ENCODE data around the gene ATP13A3.

The ATP13A3 gene

GRCh38 chr3:194382196-194382891 is 104.5 kb downstream of the ATP13A3 start:
- Histone ChIP-seq H3K4me3 (ENCODE audit: low read length) (no peak overlapping the region), H3K36me3 (ENCODE audit: control insufficient read depth, insufficient read depth, low read length) (no peaks in the 10 kb centered on the region), H4K8ac (ENCODE audit: low read depth, low read length) (no peak overlapping the region), H2AK5ac (ENCODE audit: low read length) (no peak overlapping the region), H3K9ac (ENCODE audit: low read length) (no peak overlapping the region), H3K79me1 (ENCODE audit: low read length) (no peaks in the 10 kb centered on the region), H3K18ac (ENCODE audit: low read length) (no peak overlapping the region), H3K23ac (ENCODE audit: low read length) (no peak overlapping the region), H2BK5ac (ENCODE audit: low read length) (no peak overlapping the region), H2BK120ac (ENCODE audit: low read depth, low read length) (no peak overlapping the region), H2BK15ac (replicated peaks; ENCODE audit: low read depth) (no peak overlapping the region), H3K27me3 (ENCODE audit: insufficient read depth, low read length, poor library complexity) (no peaks in the 10 kb centered on the region), H4K5ac (ENCODE audit: low read length) (no peak overlapping the region), H3K27ac (ENCODE audit: low read depth, low read length) (no peak overlapping the region), H3K4me2 (ENCODE audit: low read length) (no peak overlapping the region), H3K4me1 (ENCODE audit: control insufficient read depth, low read depth, low read length) (peaks cover 5% of the 10 kb centered on the region), H3K4ac (ENCODE audit: low read depth, low read length) (peak overlapping the region; percentile 6), H3K79me2 (ENCODE audit: control insufficient read depth, insufficient read depth, low read length) (no peaks in the 10 kb centered on the region), H3K56ac (ENCODE audit: low read length) (no peak overlapping the region)
- WGBS (ENCODE audit: extremely low coverage, insufficient coverage, low lambda C conversion rate), result no CpG with 5 or more reads among the region's 20 CpGs
- DNase-seq, result peak; percentile 58

- H2BK15ac ChIP-seq (replicated peaks; ENCODE audit: low read depth), result no peak overlapping the region
- no peak overlapping the region for H2AK5ac ChIP-seq (ENCODE audit: low read length)
- H3K4me3 ChIP-seq (ENCODE audit: low read length), result no peak overlapping the region
- H3K18ac ChIP-seq (ENCODE audit: low read length), result no peak overlapping the region
- H2BK120ac ChIP-seq (ENCODE audit: low read depth, low read length), result no peak overlapping the region
- no CpG with 5 or more reads among the region's 17 CpGs for WGBS (ENCODE audit: extremely low coverage, insufficient coverage, low lambda C conversion rate)
- no peaks in the 10 kb centered on the region for H3K79me2 ChIP-seq (ENCODE audit: control insufficient read depth, insufficient read depth, low read length)
- H3K27ac ChIP-seq (ENCODE audit: low read depth, low read length), result no peak overlapping the region
- H2BK5ac ChIP-seq (ENCODE audit: low read length), result no peak overlapping the region
- no peak overlapping the region for H3K4ac ChIP-seq (ENCODE audit: low read depth, low read length)
- H3K36me3 ChIP-seq (ENCODE audit: control insufficient read depth, insufficient read depth, low read length), result no peaks in the 10 kb centered on the region
- peaks cover 5% of the 10 kb centered on the region for H3K4me1 ChIP-seq (ENCODE audit: control insufficient read depth, low read depth, low read length)
- no peak overlapping the region for H3K9ac ChIP-seq (ENCODE audit: low read length)
- H3K23ac ChIP-seq (ENCODE audit: low read length), result no peak overlapping the region
- H3K79me1 ChIP-seq (ENCODE audit: low read length), result no peaks in the 10 kb centered on the region
- no peaks in the 10 kb centered on the region for H3K27me3 ChIP-seq (ENCODE audit: insufficient read depth, low read length, poor library complexity)
- no peak overlapping the region for H3K4me2 ChIP-seq (ENCODE audit: low read length)
- no peak overlapping the region for H3K56ac ChIP-seq (ENCODE audit: low read length)
- H4K5ac ChIP-seq (ENCODE audit: low read length), result no peak overlapping the region
- DNase-seq, result no peak
- H4K8ac ChIP-seq (ENCODE audit: low read depth, low read length), result no peak overlapping the region
Measured at GRCh38 chr3:194381460-194381875, 105.3 kb downstream of the ATP13A3 start.

GRCh38 chr3:194380326-194380725 is 106.5 kb downstream of the ATP13A3 start:
- no CpG with 5 or more reads among the region's 7 CpGs for WGBS (ENCODE audit: extremely low coverage, insufficient coverage, low lambda C conversion rate)
- H3K9ac ChIP-seq (ENCODE audit: low read length), result no peak overlapping the region
- no peak overlapping the region for H2BK15ac ChIP-seq (replicated peaks; ENCODE audit: low read depth)
- H3K18ac ChIP-seq (ENCODE audit: low read length), result no peak overlapping the region
- H3K36me3 ChIP-seq (ENCODE audit: control insufficient read depth, insufficient read depth, low read length), result no peaks in the 10 kb centered on the region
- no peak overlapping the region for H3K23ac ChIP-seq (ENCODE audit: low read length)
- H3K4me3 ChIP-seq (ENCODE audit: low read length), result no peak overlapping the region
- no peak overlapping the region for H3K27ac ChIP-seq (ENCODE audit: low read depth, low read length)
- no peak overlapping the region for H2BK5ac ChIP-seq (ENCODE audit: low read length)
- no peaks in the 10 kb centered on the region for H3K79me2 ChIP-seq (ENCODE audit: control insufficient read depth, insufficient read depth, low read length)
- DNase-seq, result no peak
- no peak overlapping the region for H3K56ac ChIP-seq (ENCODE audit: low read length)
- no peak overlapping the region for H2BK120ac ChIP-seq (ENCODE audit: low read depth, low read length)
- peaks cover 9% of the 10 kb centered on the region for H3K4me1 ChIP-seq (ENCODE audit: control insufficient read depth, low read depth, low read length)
- no peaks in the 10 kb centered on the region for H3K27me3 ChIP-seq (ENCODE audit: insufficient read depth, low read length, poor library complexity)
- no peak overlapping the region for H3K4me2 ChIP-seq (ENCODE audit: low read length)
- no peak overlapping the region for H2AK5ac ChIP-seq (ENCODE audit: low read length)
- no peak overlapping the region for H4K5ac ChIP-seq (ENCODE audit: low read length)
- no peak overlapping the region for H3K4ac ChIP-seq (ENCODE audit: low read depth, low read length)
- H3K79me1 ChIP-seq (ENCODE audit: low read length), result no peaks in the 10 kb centered on the region
- no peak overlapping the region for H4K8ac ChIP-seq (ENCODE audit: low read depth, low read length)

GRCh38 chr3:194379651-194380050 is 107.2 kb downstream of the ATP13A3 start:
- Histone ChIP-seq H3K4me1 (ENCODE audit: control insufficient read depth, low read depth, low read length) (peaks cover 9% of the 10 kb centered on the region), H2BK15ac (replicated peaks; ENCODE audit: low read depth) (no peak overlapping the region), H4K8ac (ENCODE audit: low read depth, low read length) (no peak overlapping the region), H3K27me3 (ENCODE audit: insufficient read depth, low read length, poor library complexity) (no peaks in the 10 kb centered on the region), H3K18ac (ENCODE audit: low read length) (no peak overlapping the region), H2BK120ac (ENCODE audit: low read depth, low read length) (no peak overlapping the region), H3K4me3 (ENCODE audit: low read length) (no peak overlapping the region), H3K4ac (ENCODE audit: low read depth, low read length) (no peak overlapping the region), H3K79me1 (ENCODE audit: low read length) (no peaks in the 10 kb centered on the region), H3K56ac (ENCODE audit: low read length) (no peak overlapping the region), H3K27ac (ENCODE audit: low read depth, low read length) (no peak overlapping the region), H3K23ac (ENCODE audit: low read length) (no peak overlapping the region), H3K4me2 (ENCODE audit: low read length) (no peak overlapping the region), H2BK5ac (ENCODE audit: low read length) (no peak overlapping the region), H4K5ac (ENCODE audit: low read length) (no peak overlapping the region), H2AK5ac (ENCODE audit: low read length) (no peak overlapping the region), H3K9ac (ENCODE audit: low read length) (no peak overlapping the region), H3K36me3 (ENCODE audit: control insufficient read depth, insufficient read depth, low read length) (no peaks in the 10 kb centered on the region), H3K79me2 (ENCODE audit: control insufficient read depth, insufficient read depth, low read length) (no peaks in the 10 kb centered on the region)
- whole genome bisulfite sequencing (ENCODE audit: extremely low coverage, insufficient coverage, low lambda C conversion rate), result no CpG with 5 or more reads among the region's 9 CpGs
- no peak for DNase-seq

GRCh38 chr3:194379231-194379630 is 107.6 kb downstream of the ATP13A3 start:
- Histone ChIP-seq H2BK5ac (ENCODE audit: low read length) (no peak overlapping the region), H3K9ac (ENCODE audit: low read length) (no peak overlapping the region), H3K4me2 (ENCODE audit: low read length) (no peak overlapping the region), H3K79me1 (ENCODE audit: low read length) (no peaks in the 10 kb centered on the region), H3K4me3 (ENCODE audit: low read length) (no peak overlapping the region), H4K5ac (ENCODE audit: low read length) (no peak overlapping the region), H3K56ac (ENCODE audit: low read length) (no peak overlapping the region), H3K36me3 (ENCODE audit: control insufficient read depth, insufficient read depth, low read length) (no peaks in the 10 kb centered on the region), H2BK120ac (ENCODE audit: low read depth, low read length) (no peak overlapping the region), H3K23ac (ENCODE audit: low read length) (no peak overlapping the region), H3K4ac (ENCODE audit: low read depth, low read length) (no peak overlapping the region), H3K18ac (ENCODE audit: low read length) (no peak overlapping the region), H2BK15ac (replicated peaks; ENCODE audit: low read depth) (no peak overlapping the region), H3K27me3 (ENCODE audit: insufficient read depth, low read length, poor library complexity) (no peaks in the 10 kb centered on the region), H3K27ac (ENCODE audit: low read depth, low read length) (no peak overlapping the region), H2AK5ac (ENCODE audit: low read length) (no peak overlapping the region), H3K79me2 (ENCODE audit: control insufficient read depth, insufficient read depth, low read length) (no peaks in the 10 kb centered on the region), H3K4me1 (ENCODE audit: control insufficient read depth, low read depth, low read length) (peaks cover 9% of the 10 kb centered on the region), H4K8ac (ENCODE audit: low read depth, low read length) (no peak overlapping the region)
- no CpG with 5 or more reads among the region's 6 CpGs for WGBS (ENCODE audit: extremely low coverage, insufficient coverage, low lambda C conversion rate)
- no peak for DNase-seq

- no peak overlapping the region for H2BK5ac ChIP-seq (ENCODE audit: low read length)
- H2AK5ac ChIP-seq (ENCODE audit: low read length), result no peak overlapping the region
- peaks cover 8% of the 10 kb centered on the region for H3K4me1 ChIP-seq (ENCODE audit: control insufficient read depth, low read depth, low read length)
- H3K18ac ChIP-seq (ENCODE audit: low read length), result no peak overlapping the region
- H3K56ac ChIP-seq (ENCODE audit: low read length), result no peak overlapping the region
- WGBS (ENCODE audit: extremely low coverage, insufficient coverage, low lambda C conversion rate), result no CpG with 5 or more reads among the region's 1 CpG
- H3K79me2 ChIP-seq (ENCODE audit: control insufficient read depth, insufficient read depth, low read length), result no peaks in the 10 kb centered on the region
- H2BK15ac ChIP-seq (replicated peaks; ENCODE audit: low read depth), result no peak overlapping the region
- no peaks in the 10 kb centered on the region for H3K27me3 ChIP-seq (ENCODE audit: insufficient read depth, low read length, poor library complexity)
- H3K4me2 ChIP-seq (ENCODE audit: low read length), result no peak overlapping the region
- no peak overlapping the region for H4K8ac ChIP-seq (ENCODE audit: low read depth, low read length)
- H3K4ac ChIP-seq (ENCODE audit: low read depth, low read length), result no peak overlapping the region
- no peak for DNase-seq
- H3K4me3 ChIP-seq (ENCODE audit: low read length), result no peak overlapping the region
- H3K79me1 ChIP-seq (ENCODE audit: low read length), result no peaks in the 10 kb centered on the region
- no peak overlapping the region for H2BK120ac ChIP-seq (ENCODE audit: low read depth, low read length)
- H3K27ac ChIP-seq (ENCODE audit: low read depth, low read length), result no peak overlapping the region
- no peak overlapping the region for H3K23ac ChIP-seq (ENCODE audit: low read length)
- H4K5ac ChIP-seq (ENCODE audit: low read length), result no peak overlapping the region
- no peaks in the 10 kb centered on the region for H3K36me3 ChIP-seq (ENCODE audit: control insufficient read depth, insufficient read depth, low read length)
- no peak overlapping the region for H3K9ac ChIP-seq (ENCODE audit: low read length)
Measured at GRCh38 chr3:194377708-194378107, 109.1 kb downstream of the ATP13A3 start.

All from mesendoderm (in vitro differentiated cells).